Thyroid gland (tissue), 4 donors: ENCODE results near the gene PSMD12. TPM values are rescaled to one million over a fixed set of nuclear protein-coding genes. Genes with fewer than 3 reads are reported as not detected.

Experiments
- DNase-seq, 2 donors: peaks; one replicate each; pipeline ENCODE4 v3.0.0-alpha.2; 2019
- H3K27ac ChIP-seq, 3 donors: fragments of 200-600 bp; sonication (generic); 1 replicate in 2 of 3; 2 replicates in 1 of 3; pipeline ENCODE4 v1.5.1; 2016 to 2019; ENCODE audit warnings: mild to moderate bottlenecking in 1 of 3, moderate library complexity in 1 of 3
- H3K27me3 ChIP-seq: fragments of 200-600 bp; sonication (generic); one replicate; pipeline ENCODE4 v1.5.1; 2019
- H3K36me3 ChIP-seq, 2 donors: fragments of 200-600 bp; sonication (generic); one replicate each; pipeline ENCODE4 v1.5.1; 2016 to 2019
- H3K4me1 ChIP-seq, 2 donors: fragments of 200-600 bp; sonication (generic); one replicate each; pipeline ENCODE4 v1.5.1; 2017 to 2019
- H3K4me3 ChIP-seq, 3 donors: fragments of 200-600 bp; sonication (generic); replicated peaks in 1 of 3; 1 replicate in 2 of 3; 2 replicates in 1 of 3; pipeline ENCODE4 v1.5.1; 2016; ENCODE audit warnings: mild to moderate bottlenecking in 1 of 3
- H3K9me3 ChIP-seq: fragments of 200-600 bp; sonication (generic); one replicate; pipeline ENCODE4 v1.5.1; 2017
- POLR2A ChIP-seq, 2 donors: fragments of 450-650 bp; IDR thresholded peaks; one replicate each; pipeline ENCODE4 v1.6.1; 2017; ENCODE audit warnings: antibody characterized with exemption in 2 of 2, mild to moderate bottlenecking in 2 of 2, moderate library complexity in 1 of 2
- WGBS, 2 donors: methylation state at CpG; one replicate each; pipeline ENCODE4 v1.1.5; 2017; 5-methylcytosine and 5-hydroxymethylcytosine counted together
- intact Hi-C: fragments of 100-400 bp; cut with DNase I; formaldehyde crosslinking; loops from one replicate; pipeline ENCODE4 v1.15.1; 2023
- total RNA-seq, 4 donors: library from RNA; depleted of rRNA; stranded (reverse); fragments of >200 nt; gene quantifications; one replicate each; pipeline ENCODE4 v1.2.3, GENCODE V29; 2016
- TF ChIP-seq, protein P1 (sequence below), 6 experiments: fragments of 200-600 bp in 3 of 6; fragments of 450-650 bp in 3 of 6; sonication (generic) in 3 of 6; IDR thresholded peaks; one replicate each; pipeline ENCODE4 v1.5.1; 2016 to 2019; ENCODE audit warnings: antibody characterized with exemption in 6 of 6, mild to moderate bottlenecking in 2 of 6, inconsistent platforms in 1 of 6, moderate library complexity in 1 of 6

Gene PSMD12
- total RNA-seq, 4 donors from 2014 or later: 19.1 to 30.9 (median 23.5) TPM

DNA sequence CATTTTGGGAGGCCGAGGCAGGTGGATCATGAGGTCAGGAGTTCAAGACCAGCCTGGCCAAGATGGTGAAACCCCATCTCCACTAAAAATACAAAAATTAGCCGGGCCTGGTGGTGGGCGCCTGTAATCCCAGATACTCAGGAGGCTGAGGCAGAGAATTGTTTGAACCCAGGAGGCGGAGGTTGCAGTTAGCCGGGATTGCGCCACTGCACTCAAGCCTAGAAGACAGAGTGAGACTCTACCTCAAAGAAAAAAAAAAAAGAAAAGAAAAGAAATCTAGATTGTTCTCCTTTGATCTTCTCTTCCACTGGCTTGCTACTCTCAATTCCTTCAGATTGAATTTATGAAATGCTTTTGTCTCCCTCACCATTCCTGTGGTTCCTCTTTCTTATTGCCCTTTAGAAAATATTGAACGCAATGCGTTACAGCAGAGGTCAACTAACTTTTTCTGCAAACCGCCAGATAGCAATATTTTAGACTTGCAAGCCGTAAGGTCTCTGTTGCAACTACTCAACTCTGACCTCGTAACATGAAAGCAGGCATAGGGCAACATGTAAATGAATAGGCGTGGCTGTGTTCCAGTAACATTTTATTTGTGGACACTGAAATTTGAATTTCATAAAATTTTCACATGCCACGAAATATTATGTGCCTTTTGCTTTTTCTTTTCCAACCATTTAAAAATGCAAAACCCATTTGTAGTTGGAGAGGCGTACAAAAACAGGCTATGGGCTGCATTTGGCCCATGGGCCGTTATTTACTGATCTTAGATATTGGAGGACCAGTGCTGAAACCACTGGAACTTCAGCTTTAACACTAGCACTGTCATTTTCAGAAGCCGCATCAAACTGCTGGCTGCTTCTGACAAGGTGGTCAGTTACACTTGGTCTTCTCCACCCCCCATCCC, 35.5 kb upstream of the PSMD12 start:
- Histone ChIP-seq H3K4me1 (peaks cover 0 to 9% of the 10 kb centered on the region in 2 donors), H3K27me3 (no peaks in the 10 kb centered on the region), H3K27ac (no peak overlapping the region), H3K36me3 (no peaks in the 10 kb centered on the region), H3K4me3 (no peak overlapping the region), H3K9me3 (no peaks in the 10 kb centered on the region)
- DNase-seq: no peak
- TF ChIP-seq POLR2A (IDR thresholded peaks at IDR 0.05): no peak
- TF ChIP-seq, protein P1, sequence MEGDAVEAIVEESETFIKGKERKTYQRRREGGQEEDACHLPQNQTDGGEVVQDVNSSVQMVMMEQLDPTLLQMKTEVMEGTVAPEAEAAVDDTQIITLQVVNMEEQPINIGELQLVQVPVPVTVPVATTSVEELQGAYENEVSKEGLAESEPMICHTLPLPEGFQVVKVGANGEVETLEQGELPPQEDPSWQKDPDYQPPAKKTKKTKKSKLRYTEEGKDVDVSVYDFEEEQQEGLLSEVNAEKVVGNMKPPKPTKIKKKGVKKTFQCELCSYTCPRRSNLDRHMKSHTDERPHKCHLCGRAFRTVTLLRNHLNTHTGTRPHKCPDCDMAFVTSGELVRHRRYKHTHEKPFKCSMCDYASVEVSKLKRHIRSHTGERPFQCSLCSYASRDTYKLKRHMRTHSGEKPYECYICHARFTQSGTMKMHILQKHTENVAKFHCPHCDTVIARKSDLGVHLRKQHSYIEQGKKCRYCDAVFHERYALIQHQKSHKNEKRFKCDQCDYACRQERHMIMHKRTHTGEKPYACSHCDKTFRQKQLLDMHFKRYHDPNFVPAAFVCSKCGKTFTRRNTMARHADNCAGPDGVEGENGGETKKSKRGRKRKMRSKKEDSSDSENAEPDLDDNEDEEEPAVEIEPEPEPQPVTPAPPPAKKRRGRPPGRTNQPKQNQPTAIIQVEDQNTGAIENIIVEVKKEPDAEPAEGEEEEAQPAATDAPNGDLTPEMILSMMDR (IDR thresholded peaks at IDR 0.05): no peak
- intact Hi-C loops: no loop called here
- WGBS, 2 donors: 90 to 94% methylated on average over 16 of the region's 16 CpGs

DNA sequence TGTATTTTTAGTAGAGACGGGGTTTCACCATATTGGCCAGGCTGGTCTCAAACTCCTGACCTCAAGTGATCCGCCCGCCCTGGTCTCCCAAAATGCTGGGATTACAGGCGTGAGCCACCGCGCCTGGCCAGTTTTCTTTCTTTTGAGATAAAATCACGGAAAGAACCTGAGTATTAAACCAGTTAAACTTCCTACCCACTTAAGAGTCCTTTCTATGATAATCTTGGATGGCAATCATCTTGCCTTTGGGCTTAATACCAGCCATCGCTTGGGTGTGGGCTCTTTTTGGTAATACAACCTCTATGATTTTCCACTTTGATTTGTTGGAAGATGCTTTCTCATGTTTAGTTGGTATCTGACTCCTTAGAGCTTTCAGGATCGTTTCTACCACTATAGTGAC, 34.7 kb upstream of the PSMD12 start:
- Histone ChIP-seq H3K27ac (no peak overlapping the region), H3K9me3 (no peaks in the 10 kb centered on the region), H3K36me3 (no peaks in the 10 kb centered on the region), H3K4me1 (peaks cover 0 to 9% of the 10 kb centered on the region in 2 donors), H3K27me3 (no peaks in the 10 kb centered on the region), H3K4me3 (no peak overlapping the region)
- no peak for DNase-seq
- intact Hi-C loops: no loop called here
- WGBS, 2 donors: 90 to 95% methylated on average over 9 of the region's 9 CpGs
- TF ChIP-seq POLR2A (IDR thresholded peaks at IDR 0.05): no peak
- TF ChIP-seq, protein P1 (IDR thresholded peaks at IDR 0.05): no peak

DNA sequence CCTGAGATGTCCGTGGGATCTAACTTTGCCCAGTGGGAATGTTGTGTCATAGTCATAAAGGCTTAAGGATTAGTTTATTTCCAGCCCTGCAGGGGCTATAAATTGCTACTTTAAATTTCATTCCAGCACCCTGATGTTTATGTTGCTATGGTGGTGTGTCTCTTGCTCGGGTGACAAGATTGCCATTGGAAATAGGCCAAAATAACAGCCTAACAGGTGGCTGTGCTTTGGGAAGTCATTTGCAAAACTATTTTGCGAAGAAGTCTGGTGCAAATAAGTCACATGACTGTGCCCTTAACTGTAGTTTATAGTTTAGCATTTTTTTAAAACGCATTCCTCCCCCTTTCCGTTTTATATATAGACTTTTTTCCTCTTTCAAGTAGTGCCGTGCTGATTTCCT, 33.8 kb upstream of the PSMD12 start:
- intact Hi-C loops: no loop called here

DNA sequence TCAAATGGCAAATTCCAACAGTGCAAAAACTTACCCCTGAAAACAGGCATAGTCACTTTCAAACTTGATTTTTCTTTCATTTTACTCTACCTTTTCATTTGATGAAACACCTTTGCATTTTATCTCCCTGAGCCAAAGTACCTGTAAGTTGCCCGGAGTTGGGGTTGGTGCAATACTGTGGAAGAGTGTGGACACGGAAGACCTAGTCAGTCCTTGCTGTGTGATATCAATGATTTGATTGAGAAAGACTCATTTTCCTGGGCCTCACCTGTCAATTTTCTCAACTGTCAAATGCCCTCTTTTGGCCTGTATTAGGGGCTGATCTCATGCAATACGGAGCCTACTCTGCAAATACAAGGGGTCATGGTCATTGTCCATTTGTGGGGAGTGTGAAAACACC, 33.3 kb upstream of the PSMD12 start:
- no peak for DNase-seq
- Histone ChIP-seq H3K9me3 (no peaks in the 10 kb centered on the region), H3K27me3 (no peaks in the 10 kb centered on the region), H3K4me1 (peaks cover 0 to 9% of the 10 kb centered on the region in 2 donors), H3K27ac (no peak overlapping the region), H3K36me3 (no peaks in the 10 kb centered on the region), H3K4me3 (no peak overlapping the region)
- intact Hi-C loops: no loop called here
- 95 to 96% methylated on average over 3 of the region's 3 CpGs for WGBS, 2 donors
- TF ChIP-seq POLR2A (IDR thresholded peaks at IDR 0.05): no peak
- TF ChIP-seq, protein P1 (IDR thresholded peaks at IDR 0.05): no peak

More for the DNA sequence above, 33.8 kb upstream of the PSMD12 start:
- no peak overlapping the region for H3K4me3 ChIP-seq
- WGBS, 2 donors: 36 to 41% methylated on average over 6 of the region's 6 CpGs
- peaks cover 0 to 9% of the 10 kb centered on the region in 2 donors for H3K4me1 ChIP-seq
- no peaks in the 10 kb centered on the region for H3K9me3 ChIP-seq
- no peak for DNase-seq
- no peaks in the 10 kb centered on the region for H3K27me3 ChIP-seq
- no peak for TF ChIP-seq POLR2A (IDR thresholded peaks at IDR 0.05)
- TF ChIP-seq, protein P1 (IDR thresholded peaks at IDR 0.05): no peak
- no peak overlapping the region for H3K27ac ChIP-seq
- no peaks in the 10 kb centered on the region for H3K36me3 ChIP-seq

DNA sequence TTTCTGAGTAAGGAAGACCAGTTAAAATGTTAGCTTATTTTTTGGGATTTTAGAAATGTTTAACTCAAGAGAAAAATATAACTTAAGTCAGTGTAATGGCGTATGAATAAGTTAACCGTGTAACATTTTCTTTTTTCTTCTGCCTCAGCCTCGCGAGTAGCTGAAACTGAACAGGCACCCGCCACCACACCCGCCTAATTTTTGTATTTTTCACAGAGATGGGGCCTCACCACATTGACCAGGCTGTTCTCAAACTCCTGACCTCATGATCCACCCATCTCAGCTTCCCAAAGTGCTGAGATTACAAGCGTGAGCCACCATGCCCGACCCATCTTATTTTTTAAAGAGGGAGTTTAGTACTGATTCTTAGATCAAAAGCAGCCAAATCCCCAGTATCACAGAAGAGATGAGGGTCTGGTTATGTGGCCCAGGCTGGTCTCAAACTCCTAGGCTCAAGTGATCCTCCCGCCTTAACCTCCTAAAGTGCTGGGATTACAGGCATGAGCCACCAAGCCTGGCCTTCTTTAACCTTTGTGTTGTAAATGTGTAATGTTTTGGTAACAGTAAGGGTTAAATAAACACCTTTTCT, 27.5 kb upstream of the PSMD12 start:
- no peak overlapping the region for H3K27ac ChIP-seq
- H3K4me3 ChIP-seq: no peak overlapping the region
- H3K9me3 ChIP-seq: no peaks in the 10 kb centered on the region
- no peaks in the 10 kb centered on the region for H3K36me3 ChIP-seq
- 95 to 96% methylated on average over 9 of the region's 9 CpGs for WGBS, 2 donors
- H3K4me1 ChIP-seq: peaks cover 9 to 19% of the 10 kb centered on the region in 2 donors
- no peaks in the 10 kb centered on the region for H3K27me3 ChIP-seq
- intact Hi-C loops: no loop called here
- TF ChIP-seq POLR2A (IDR thresholded peaks at IDR 0.05): no peak
- TF ChIP-seq, protein P1 (IDR thresholded peaks at IDR 0.05): no peak
- no peak for DNase-seq
